ENCODE data around the gene SETBP1.

Gene SETBP1

GRCh38 chr18:45025089-45025450 lies 344.4 kb downstream of the SETBP1 start:
- in situ Hi-C loops (cut with HindIII; ENCODE audit: low pct_unique_long_range_greater_than_20kb, low sequenced_read_pairs) = no loop called here
- DNase-seq (ENCODE audit: low read depth in 1 of 2, low spot score in 1 of 2) = no peak
- TF ChIP-seq JUND (IDR thresholded peaks at IDR 0.05; ENCODE audit: low read depth) = no peak

DNA sequence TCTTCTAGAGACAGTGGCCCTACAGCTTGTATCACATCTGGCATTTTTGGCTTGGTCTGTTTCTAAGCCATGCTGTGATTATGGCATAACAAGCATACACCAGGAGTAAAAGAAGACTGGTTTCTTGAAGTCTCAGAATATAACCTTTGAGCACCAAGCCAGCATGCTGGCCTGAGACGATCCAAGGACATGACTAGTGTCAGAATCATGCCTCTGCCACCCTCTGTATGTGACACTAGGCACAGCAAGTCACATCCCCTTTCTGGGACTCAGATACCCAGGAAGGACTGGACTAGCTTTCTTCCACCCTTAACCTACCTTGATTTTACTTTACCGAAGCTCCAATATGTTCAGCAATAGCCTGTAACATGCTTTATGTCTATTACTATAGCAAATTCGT lies 345.5 kb downstream of the SETBP1 start:
- TF ChIP-seq JUND (IDR thresholded peaks at IDR 0.05; ENCODE audit: low read depth) = no peak
- in situ Hi-C loops (cut with HindIII; ENCODE audit: low pct_unique_long_range_greater_than_20kb, low sequenced_read_pairs) = no loop called here
- DNase-seq (ENCODE audit: low read depth in 1 of 2, low spot score in 1 of 2) = peak in 1 of 2 experiments; percentile 20

GRCh38 chr18:45034179-45034578 lies 353.5 kb downstream of the SETBP1 start:
- in situ Hi-C loops (cut with HindIII; ENCODE audit: low pct_unique_long_range_greater_than_20kb, low sequenced_read_pairs) = no loop called here
- TF ChIP-seq JUND (IDR thresholded peaks at IDR 0.05; ENCODE audit: low read depth) = no peak
- DNase-seq (ENCODE audit: low read depth in 1 of 2, low spot score in 1 of 2) = no peak

GRCh38 chr18:45037618-45038017 lies 356.9 kb downstream of the SETBP1 start:
- in situ Hi-C loops (cut with HindIII; ENCODE audit: low pct_unique_long_range_greater_than_20kb, low sequenced_read_pairs) = no loop called here
- TF ChIP-seq JUND (IDR thresholded peaks at IDR 0.05; ENCODE audit: low read depth) = no peak
- DNase-seq (ENCODE audit: low read depth in 1 of 2, low spot score in 1 of 2) = no peak

- in situ Hi-C loops (cut with HindIII; ENCODE audit: low pct_unique_long_range_greater_than_20kb, low sequenced_read_pairs) = no loop called here
- DNase-seq (ENCODE audit: low read depth in 1 of 2, low spot score in 1 of 2) = no peak
- TF ChIP-seq JUND (IDR thresholded peaks at IDR 0.05; ENCODE audit: low read depth) = no peak
These were observed 358.7 kb downstream of the SETBP1 start for GRCh38 chr18:45039376-45039775.

GRCh38 chr18:45040879-45041278 lies 360.2 kb downstream of the SETBP1 start:
- in situ Hi-C loops (cut with HindIII; ENCODE audit: low pct_unique_long_range_greater_than_20kb, low sequenced_read_pairs) = no loop called here
- DNase-seq (ENCODE audit: low read depth in 1 of 2, low spot score in 1 of 2) = no peak
- TF ChIP-seq JUND (IDR thresholded peaks at IDR 0.05; ENCODE audit: low read depth) = no peak

DNA sequence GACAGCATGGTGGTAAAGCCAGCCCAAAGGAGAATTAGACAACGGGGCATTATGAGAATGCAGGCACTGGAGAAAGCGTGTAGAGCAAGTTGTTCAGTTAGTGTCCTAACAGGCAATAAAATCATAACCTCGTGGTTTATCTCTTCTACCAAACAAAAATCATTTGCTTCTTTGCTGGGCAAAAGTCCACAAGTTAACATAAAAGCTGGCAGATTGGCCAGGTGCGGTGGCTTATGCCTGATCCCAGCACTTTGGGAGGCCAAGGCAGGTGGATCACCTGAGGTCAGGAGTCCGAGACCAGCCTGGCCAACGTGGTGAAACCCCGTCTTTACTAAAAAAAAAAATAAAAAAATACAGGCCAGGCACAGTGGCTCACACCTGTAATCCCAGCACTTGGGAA lies 364.1 kb downstream of the SETBP1 start:
- no peak for DNase-seq (ENCODE audit: low read depth in 1 of 2, low spot score in 1 of 2)
- no peak for TF ChIP-seq JUND (IDR thresholded peaks at IDR 0.05; ENCODE audit: low read depth)

GRCh38 chr18:45046228-45046627 lies 365.5 kb downstream of the SETBP1 start:
- in situ Hi-C loops (cut with HindIII; ENCODE audit: low pct_unique_long_range_greater_than_20kb, low sequenced_read_pairs) = no loop called here
- no peak for TF ChIP-seq JUND (IDR thresholded peaks at IDR 0.05; ENCODE audit: low read depth)
- no peak for DNase-seq (ENCODE audit: low read depth in 1 of 2, low spot score in 1 of 2)

More for the DNA sequence above, 364.1 kb downstream of the SETBP1 start:
- in situ Hi-C loops (cut with HindIII; ENCODE audit: low pct_unique_long_range_greater_than_20kb, low sequenced_read_pairs) = no loop called here

DNA sequence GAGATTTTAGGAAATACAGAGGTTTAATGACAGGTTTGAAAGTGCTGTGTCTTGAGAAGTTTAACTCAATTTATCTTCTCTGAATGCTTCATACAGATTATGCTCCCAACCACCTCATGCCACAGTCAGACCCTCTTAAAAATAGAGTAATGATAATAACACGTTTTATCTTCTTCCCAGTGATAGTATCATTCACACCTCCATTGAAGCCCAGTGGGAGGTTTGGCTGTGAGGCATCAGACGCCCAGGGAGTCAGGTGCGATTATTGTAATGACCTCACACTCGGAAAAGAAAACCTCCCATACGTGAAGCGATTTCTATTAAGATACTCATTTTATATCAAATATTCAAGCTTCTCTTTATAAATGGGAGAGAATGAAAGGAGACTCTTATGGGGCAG lies 366.3 kb downstream of the SETBP1 start:
- in situ Hi-C loops (cut with HindIII; ENCODE audit: low pct_unique_long_range_greater_than_20kb, low sequenced_read_pairs) = no loop called here
- no peak for TF ChIP-seq JUND (IDR thresholded peaks at IDR 0.05; ENCODE audit: low read depth)
- DNase-seq (ENCODE audit: low read depth in 1 of 2, low spot score in 1 of 2) = no peak

- TF ChIP-seq JUND (IDR thresholded peaks at IDR 0.05; ENCODE audit: low read depth) = no peak
- DNase-seq (ENCODE audit: low read depth in 1 of 2, low spot score in 1 of 2) = no peak
- in situ Hi-C loops (cut with HindIII; ENCODE audit: low pct_unique_long_range_greater_than_20kb, low sequenced_read_pairs) = no loop called here
These were observed 369.1 kb downstream of the SETBP1 start for GRCh38 chr18:45049578-45050319.

- DNase-seq (ENCODE audit: low read depth in 1 of 2, low spot score in 1 of 2) = peak in 1 of 2 experiments; percentile 6
- in situ Hi-C loops (cut with HindIII; ENCODE audit: low pct_unique_long_range_greater_than_20kb, low sequenced_read_pairs) = no loop called here
- TF ChIP-seq JUND (IDR thresholded peaks at IDR 0.05; ENCODE audit: low read depth) = no peak
These were observed 370.3 kb downstream of the SETBP1 start for GRCh38 chr18:45050712-45051601.

DNA sequence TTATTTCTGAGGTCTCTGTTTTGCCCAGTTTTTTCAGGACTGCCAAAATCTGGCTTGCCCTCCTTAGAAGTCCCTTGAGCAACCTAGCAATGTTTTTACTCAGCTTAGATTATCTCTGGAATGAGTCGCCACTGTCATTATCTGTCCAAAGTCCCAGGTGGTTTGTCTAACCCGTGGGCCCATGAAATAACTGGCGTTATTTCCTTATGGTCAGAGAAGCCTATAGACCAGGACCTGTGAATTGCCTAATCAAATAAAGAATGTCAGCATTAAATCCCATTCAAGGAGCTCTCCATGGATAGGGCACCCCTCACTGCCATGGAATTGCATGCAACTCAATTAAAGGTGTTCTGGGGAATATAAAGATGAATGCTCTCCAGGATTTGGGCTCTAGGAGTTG lies 373.9 kb downstream of the SETBP1 start:
- TF ChIP-seq JUND (IDR thresholded peaks at IDR 0.05; ENCODE audit: low read depth) = no peak
- no peak for DNase-seq (ENCODE audit: low read depth in 1 of 2, low spot score in 1 of 2)
- in situ Hi-C loops (cut with HindIII; ENCODE audit: low pct_unique_long_range_greater_than_20kb, low sequenced_read_pairs) = no loop called here

DNA sequence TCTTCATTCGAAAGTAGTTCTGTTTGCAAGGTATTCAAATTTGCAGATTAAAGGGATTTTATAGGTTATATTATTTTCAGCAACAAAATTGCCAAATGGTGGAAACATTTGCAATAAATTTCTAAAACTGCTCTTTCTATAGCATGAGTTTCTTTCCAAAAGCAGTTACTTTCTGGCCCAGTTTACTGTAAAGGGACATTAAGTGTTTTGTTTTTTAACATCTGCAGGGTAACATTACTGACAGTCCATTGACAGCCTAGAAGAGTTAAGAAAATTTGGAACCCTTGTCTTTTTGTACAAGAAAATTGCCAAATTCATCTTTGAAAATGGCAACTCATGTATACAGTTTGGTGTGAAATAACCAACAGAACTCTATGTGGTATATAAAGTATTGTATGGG lies 375.1 kb downstream of the SETBP1 start:
- DNase-seq (ENCODE audit: low read depth in 1 of 2, low spot score in 1 of 2) = no peak
- in situ Hi-C loops (cut with HindIII; ENCODE audit: low pct_unique_long_range_greater_than_20kb, low sequenced_read_pairs) = no loop called here
- TF ChIP-seq JUND (IDR thresholded peaks at IDR 0.05; ENCODE audit: low read depth) = no peak
